HG03045 (cell line): Measurements from ENCODE around the gene SP1.
"Not testable (repeated sequence)": the region's sequence is repeated elsewhere in the genome, so short reads cannot be mapped to it uniquely, and the experiment has no call there.

Experiments used
- ATAC-seq: cut with Tn5 transposase; IDR thresholded peaks from one replicate; pipeline ENCODE4 v1.9.1; 2021; ENCODE audit warnings: mild to moderate bottlenecking, moderate library complexity; ENCODE audit not compliant: unreplicated experiment

SP1 gene

GRCh38 chr12:53358836-53359419, 21.0 kb upstream of the SP1 start:
- ATAC-seq, result no peak

- ATAC-seq, result not testable (repeated sequence)
These were observed 18.3 kb upstream of the SP1 start for GRCh38 chr12:53361638-53362037.

- no peak for ATAC-seq
These were observed 14.6 kb upstream of the SP1 start for GRCh38 chr12:53365245-53365904.

GRCh38 chr12:53373554-53374133, 6.3 kb upstream of the SP1 start:
- not testable (repeated sequence) for ATAC-seq

GRCh38 chr12:53374277-53374676, 5.7 kb upstream of the SP1 start:
- not testable (repeated sequence) for ATAC-seq

GRCh38 chr12:53376747-53377146, 3.2 kb upstream of the SP1 start:
- ATAC-seq, result no peak

- no peak for ATAC-seq
These were observed 1.8 kb upstream of the SP1 start for GRCh38 chr12:53378222-53378621.

GRCh38 chr12:53378724-53379388, 1.1 kb upstream of the SP1 start:
- no peak for ATAC-seq

GRCh38 chr12:53379389-53380103, 430 bp upstream of the SP1 start:
- ATAC-seq, result peak; percentile 74

GRCh38 chr12:53380794-53381730, 1.1 kb downstream of the SP1 start:
- no peak for ATAC-seq

- no peak for ATAC-seq
These were observed 2.0 kb downstream of the SP1 start for GRCh38 chr12:53381731-53382630.

- no peak for ATAC-seq
These were observed 3.3 kb downstream of the SP1 start for GRCh38 chr12:53383258-53383657.

- ATAC-seq, result not testable (repeated sequence)
These were observed 6.4 kb downstream of the SP1 start for GRCh38 chr12:53386381-53386780.

GRCh38 chr12:53388932-53389331, 9.0 kb downstream of the SP1 start:
- ATAC-seq, result no peak

- no peak for ATAC-seq
These were observed 9.7 kb downstream of the SP1 start for GRCh38 chr12:53389702-53390101.

- ATAC-seq, result no peak
These were observed 11.7 kb downstream of the SP1 start for GRCh38 chr12:53391724-53392123.

GRCh38 chr12:53399896-53400295, 19.9 kb downstream of the SP1 start:
- no peak for ATAC-seq

- not testable (repeated sequence) for ATAC-seq
These were observed 22.4 kb downstream of the SP1 start for GRCh38 chr12:53402351-53402750.

- no peak for ATAC-seq
These were observed 22.9 kb downstream of the SP1 start for GRCh38 chr12:53402871-53403270.
